D721Med (cell line): ENCODE data around the gene CDC34.

ENCODE experiments used
- DNase-seq: peaks from one replicate; pipeline ENCODE4 v3.0.0; 2011; ENCODE audit warnings: low spot score; ENCODE audit not compliant: insufficient read length
- FAIRE-seq: peaks from 2 replicates; lab custom pipeline; 2011; peaks lifted over from hg19 to GRCh38; lab: Jason Lieb, UNC
- TF ChIP-seq, protein P1 (sequence below): IDR thresholded peaks from 2 replicates; pipeline ENCODE4 v1.5.1; 2012; ENCODE audit warnings: mild to moderate bottlenecking, control low read depth; ENCODE audit not compliant: insufficient read depth; ENCODE audit errors: missing control alignments

The CDC34 gene

DNA sequence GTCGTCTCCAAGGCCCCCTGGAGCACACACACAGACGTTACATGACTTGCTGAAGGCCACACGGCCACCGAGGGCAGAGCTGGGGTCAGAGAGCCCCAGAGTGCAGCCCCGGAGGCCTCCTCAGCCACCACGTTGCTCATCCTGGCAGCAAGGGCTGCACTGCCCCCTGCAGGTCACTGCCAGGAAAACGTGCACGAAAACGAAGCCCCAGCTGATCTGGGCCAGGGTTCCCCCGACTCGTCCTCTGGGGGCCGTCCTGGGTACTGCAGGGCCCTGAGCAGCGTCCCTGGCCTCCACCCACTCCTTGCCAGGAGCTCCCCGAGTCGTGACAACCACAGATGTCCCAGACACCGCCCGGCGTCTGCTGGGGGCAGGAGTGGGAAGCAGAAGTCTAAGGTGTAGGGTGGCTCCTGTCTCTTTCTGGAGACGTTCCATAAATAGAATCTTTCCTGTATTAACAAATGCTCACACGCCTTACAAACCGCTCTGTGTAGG, 20.9 kb upstream of the CDC34 start:
- FAIRE-seq (no peak), DNase-seq (peak; percentile 94)
- TF ChIP-seq, protein P1, sequence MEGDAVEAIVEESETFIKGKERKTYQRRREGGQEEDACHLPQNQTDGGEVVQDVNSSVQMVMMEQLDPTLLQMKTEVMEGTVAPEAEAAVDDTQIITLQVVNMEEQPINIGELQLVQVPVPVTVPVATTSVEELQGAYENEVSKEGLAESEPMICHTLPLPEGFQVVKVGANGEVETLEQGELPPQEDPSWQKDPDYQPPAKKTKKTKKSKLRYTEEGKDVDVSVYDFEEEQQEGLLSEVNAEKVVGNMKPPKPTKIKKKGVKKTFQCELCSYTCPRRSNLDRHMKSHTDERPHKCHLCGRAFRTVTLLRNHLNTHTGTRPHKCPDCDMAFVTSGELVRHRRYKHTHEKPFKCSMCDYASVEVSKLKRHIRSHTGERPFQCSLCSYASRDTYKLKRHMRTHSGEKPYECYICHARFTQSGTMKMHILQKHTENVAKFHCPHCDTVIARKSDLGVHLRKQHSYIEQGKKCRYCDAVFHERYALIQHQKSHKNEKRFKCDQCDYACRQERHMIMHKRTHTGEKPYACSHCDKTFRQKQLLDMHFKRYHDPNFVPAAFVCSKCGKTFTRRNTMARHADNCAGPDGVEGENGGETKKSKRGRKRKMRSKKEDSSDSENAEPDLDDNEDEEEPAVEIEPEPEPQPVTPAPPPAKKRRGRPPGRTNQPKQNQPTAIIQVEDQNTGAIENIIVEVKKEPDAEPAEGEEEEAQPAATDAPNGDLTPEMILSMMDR = peak; percentile 85

DNA sequence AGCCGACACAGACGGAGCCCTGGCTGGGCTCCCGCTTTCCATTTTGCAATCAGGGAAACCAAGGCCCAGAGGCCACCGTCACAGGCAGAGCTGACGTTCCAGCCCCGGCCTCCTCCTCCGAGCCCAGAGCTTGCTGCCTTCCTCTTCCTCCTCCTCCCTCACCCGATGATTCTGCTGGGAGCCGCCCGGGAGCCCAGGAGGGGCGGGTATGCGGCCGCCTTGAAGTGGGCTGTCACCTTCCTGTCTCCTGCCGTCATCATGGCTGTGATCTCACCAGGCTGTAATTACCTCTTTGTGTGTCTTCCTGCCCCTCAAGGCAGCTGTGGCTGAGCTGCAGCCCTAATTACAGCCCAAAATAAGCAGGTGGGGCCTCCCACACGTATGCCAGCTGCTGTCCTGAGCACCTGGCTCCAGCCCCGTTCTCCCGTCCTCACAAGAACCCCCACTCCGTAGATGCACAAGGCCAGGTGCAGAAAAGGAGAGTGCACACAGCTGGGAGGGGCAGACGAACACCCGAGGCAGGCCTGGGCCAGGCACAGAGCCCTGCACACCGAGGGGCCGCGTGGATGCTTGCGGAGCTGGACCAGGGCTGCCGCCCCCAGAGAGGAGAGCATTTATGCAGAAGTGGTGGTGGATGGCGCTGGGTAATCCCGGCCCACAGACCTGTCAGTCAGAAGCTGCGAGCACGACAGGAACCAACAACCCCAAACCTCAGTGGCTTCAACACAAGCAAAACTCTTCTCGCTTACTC, 20.3 kb upstream of the CDC34 start:
- DNase-seq (no peak), FAIRE-seq (no peak)
- TF ChIP-seq, protein P1 = no peak

DNA sequence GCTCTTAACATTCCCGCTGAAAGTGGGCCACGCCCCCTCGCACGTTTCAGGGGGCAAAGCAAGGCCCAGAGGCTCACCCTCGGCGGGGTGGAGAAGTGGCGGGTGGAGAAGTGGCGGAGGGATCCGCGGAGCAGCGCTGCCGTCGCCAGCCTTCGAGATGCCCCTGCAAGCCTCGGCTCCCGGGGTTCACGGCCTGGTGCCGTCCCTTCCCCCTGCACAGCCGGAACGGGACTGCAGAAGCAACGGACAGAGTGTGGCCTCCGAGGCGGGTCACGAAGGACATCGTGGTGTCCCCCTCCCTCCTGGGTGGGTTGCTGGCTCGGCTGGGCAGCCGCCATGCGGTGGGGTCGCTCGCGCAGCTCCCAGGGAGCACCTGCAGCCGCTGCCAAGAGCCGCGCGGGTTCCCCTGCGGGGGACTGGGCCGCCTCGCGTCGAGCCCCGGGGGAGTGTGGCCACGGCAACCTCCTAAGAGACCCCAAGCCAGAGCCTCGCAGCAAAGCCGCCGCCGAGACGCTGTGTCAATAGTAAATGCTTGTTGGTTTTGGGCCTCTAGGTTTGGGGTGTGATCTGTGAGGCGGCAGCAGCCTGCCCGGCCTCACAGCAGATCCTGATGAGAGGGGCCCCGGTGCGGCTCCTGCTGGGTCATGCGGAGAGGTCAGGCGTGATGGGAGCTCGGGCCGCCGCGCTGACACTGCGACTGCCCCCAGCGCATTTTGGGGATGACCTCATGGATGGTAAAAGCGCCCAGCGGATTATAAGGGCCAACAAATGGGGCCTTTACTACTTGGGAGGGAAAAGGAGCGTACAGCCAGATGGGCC, 18.8 kb upstream of the CDC34 start:
- FAIRE-seq (no peak), DNase-seq (no peak)
- TF ChIP-seq, protein P1 = no peak

DNA sequence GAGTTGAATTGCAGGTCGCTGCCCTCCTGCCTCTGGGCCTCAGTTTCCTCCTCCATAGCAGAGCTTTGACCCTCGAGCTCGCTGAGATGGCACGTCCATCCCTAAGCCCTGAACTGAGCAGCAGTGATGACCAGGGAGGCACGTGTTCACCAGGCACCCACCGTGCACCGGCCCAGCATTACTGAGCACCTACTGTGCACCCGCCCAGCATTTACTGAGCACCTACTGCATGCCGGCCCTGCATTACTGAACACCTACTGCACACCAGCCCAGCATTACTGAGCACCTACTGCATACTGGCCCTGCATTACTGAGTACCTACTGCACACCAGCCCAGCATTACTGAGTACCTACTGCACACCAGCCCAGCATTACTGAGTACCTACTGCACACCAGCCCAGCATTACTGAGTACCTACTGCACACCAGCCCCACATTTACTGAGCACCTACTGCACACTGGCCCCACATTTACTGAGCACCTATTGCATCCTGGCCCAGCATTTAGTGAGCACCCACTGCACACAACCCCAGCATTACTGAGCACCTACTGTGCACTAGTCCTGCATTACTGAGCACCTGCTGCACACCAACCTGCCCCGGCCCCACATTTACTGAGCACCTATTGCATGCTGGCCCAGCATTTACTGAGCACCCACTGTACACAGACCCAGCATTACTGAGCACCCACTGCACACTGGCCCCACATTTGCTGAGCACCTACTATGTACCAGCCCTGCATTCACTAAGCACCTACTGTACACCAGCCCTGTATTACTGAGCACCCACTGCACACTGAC, 18.0 kb upstream of the CDC34 start:
- FAIRE-seq = no peak

DNA sequence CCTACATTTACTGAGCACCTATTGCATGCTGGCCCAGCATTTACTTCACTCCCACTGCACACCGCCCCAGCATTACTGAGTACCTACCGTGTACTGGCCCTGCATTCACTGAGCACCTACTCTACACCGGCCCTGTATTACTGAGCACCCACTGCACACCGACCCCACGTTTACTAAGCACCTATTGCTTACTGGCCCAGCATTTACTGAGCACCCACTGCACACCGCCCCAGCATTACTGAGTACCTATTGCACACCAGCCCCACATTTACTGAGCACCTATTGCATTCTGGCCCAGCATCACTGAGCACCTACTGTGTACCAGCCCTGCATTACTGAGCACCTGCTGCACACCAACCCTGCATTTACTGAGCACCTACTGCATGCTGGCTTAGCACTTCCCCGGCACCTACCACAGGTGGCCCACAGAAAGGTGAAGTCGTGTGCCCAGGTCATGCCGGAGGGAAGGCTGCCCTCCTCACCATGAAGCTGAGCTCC, 17.3 kb upstream of the CDC34 start:
- FAIRE-seq = no peak
- TF ChIP-seq, protein P1 = no peak
- no peak for DNase-seq

More for the DNA sequence above, 18.0 kb upstream of the CDC34 start:
- TF ChIP-seq, protein P1 = no peak
- no peak for DNase-seq

DNA sequence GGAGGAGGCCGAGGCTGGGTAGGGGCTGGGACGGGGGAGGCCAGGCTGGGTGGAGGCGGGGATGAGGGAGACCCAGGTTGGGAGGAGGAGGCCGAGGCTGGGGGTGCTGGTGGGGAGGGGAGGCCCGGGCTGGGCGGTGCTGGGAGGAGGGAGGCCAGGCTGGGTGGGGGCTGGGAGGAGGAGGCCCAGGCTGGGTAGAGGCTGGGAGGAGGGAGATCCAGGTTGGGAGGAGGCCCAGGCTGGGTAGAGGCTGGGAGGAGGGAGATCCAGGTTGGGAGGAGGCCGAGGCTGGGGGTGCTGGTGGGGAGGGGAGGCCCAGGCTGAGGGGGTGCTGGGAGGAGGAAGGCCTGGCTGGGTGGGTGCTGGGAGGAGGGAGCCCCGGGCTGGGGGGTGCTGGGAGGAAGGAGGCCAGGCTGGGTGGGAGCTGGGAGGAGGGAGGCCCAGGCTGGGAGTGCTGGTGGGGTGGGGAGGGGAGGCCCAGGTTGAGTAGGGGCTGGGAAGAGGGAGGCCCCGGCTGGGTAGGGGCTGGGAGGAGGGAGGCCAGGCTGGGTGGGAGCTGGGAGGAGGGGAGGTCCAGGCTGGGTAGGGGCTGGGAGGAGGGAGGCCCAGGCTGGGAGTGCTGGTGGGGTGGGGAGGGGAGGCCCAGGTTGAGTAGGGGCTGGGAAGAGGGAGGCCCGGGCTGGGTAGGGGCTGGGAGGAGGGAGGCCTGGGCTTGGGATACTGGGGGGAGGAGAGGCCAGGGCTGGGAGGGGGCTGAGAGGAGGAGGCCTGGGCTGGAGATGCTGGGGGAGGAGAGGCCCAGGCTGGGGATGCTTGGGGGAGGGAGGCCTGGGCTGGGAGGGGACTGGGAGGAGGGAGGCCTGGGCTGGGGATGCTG, 13.6 kb upstream of the CDC34 start:
- FAIRE-seq (no peak), DNase-seq (no peak)
- TF ChIP-seq, protein P1 = no peak
